PC-3 (cell line): Measurements from ENCODE around the gene AGAP1. TPM values are rescaled to one million over a fixed set of nuclear protein-coding genes. Genes with fewer than 3 reads are reported as not detected.

Source experiments
- ATAC-seq: fragments of 200-7000 bp; cut with Tn5 transposase; 2 replicates; pipeline ENCODE4 v1.9.1; 2020; ENCODE audit warnings: mild to moderate bottlenecking, moderate library complexity
- BruUV-seq: library from RNA; stranded (reverse); fragments of 400-500 nt; replicated peaks from 2 replicates; lab custom pipeline; 2021; lab: Mats Ljungman, UMichigan
- CTCF ChIA-PET: fragments of 300-600 bp; sonication (Branson Sonifier 250); formaldehyde crosslinking; loops from one replicate; lab custom pipeline; 2022; ENCODE audit warnings: antibody characterized with exemption; lab: Charles Lee
- POLR2A ChIA-PET: fragments of 300-600 bp; sonication (Branson Sonifier 250); formaldehyde crosslinking; loops from one replicate; lab custom pipeline; 2022; ENCODE audit warnings: antibody characterized with exemption; ENCODE audit not compliant: unreplicated experiment; lab: Charles Lee
- DNase-seq: peaks from one replicate; pipeline ENCODE4 v3.0.0-alpha.2; 2015
- H2AFZ ChIP-seq: fragments of 300-600 bp; sonication (generic); 2 replicates; pipeline ENCODE4 v1.6.0; 2016; ENCODE audit warnings: antibody characterized with exemption, low read length
- H3F3A ChIP-seq: fragments of 300-600 bp; sonication (generic); one replicate; pipeline ENCODE4 v1.6.0; 2017; ENCODE audit warnings: antibody characterized with exemption, low read length, control low read depth, mild to moderate bottlenecking; ENCODE audit not compliant: unreplicated experiment
- H3K27ac ChIP-seq: fragments of 300-600 bp; sonication (generic); 2 replicates; pipeline ENCODE4 v1.5.1; 2016; ENCODE audit warnings: mild to moderate bottlenecking, low read length
- H3K27me3 ChIP-seq: fragments of 300-600 bp; sonication (generic); 2 replicates; pipeline ENCODE4 v1.6.1; 2016; ENCODE audit warnings: low read length, mixed read lengths
- H3K36me3 ChIP-seq: fragments of 300-600 bp; sonication (generic); 2 replicates; pipeline ENCODE4 v1.6.1; 2016; ENCODE audit warnings: low read depth, mixed run types, low read length, mixed read lengths
- H3K4me1 ChIP-seq: fragments of 300-600 bp; sonication (generic); 2 replicates; pipeline ENCODE4 v1.5.1; 2016; ENCODE audit warnings: low read length; ENCODE audit not compliant: insufficient read depth
- H3K4me2 ChIP-seq: fragments of 300-600 bp; sonication (generic); 2 replicates; pipeline ENCODE4 v1.6.0; 2016; ENCODE audit warnings: low read length
- H3K4me3 ChIP-seq: fragments of 300-600 bp; sonication (generic); 2 replicates; pipeline ENCODE4 v1.5.1; 2016; ENCODE audit warnings: mild to moderate bottlenecking, low read length, mixed read lengths
- H3K79me2 ChIP-seq: fragments of 300-600 bp; sonication (generic); 2 replicates; pipeline ENCODE4 v1.6.1; 2017; ENCODE audit warnings: low read length, mixed read lengths
- H3K9ac ChIP-seq: fragments of 300-600 bp; sonication (generic); 2 replicates; pipeline ENCODE4 v1.6.0; 2016; ENCODE audit warnings: mild to moderate bottlenecking, low read length
- H3K9me2 ChIP-seq: fragments of 300-600 bp; sonication (generic); replicated peaks from 2 replicates; pipeline ENCODE4 v1.6.1; 2016; ENCODE audit warnings: mixed run types, low read length, mixed read lengths
- H3K9me3 ChIP-seq: fragments of 300-600 bp; sonication (generic); 2 replicates; pipeline ENCODE4 v1.6.1; 2016; ENCODE audit warnings: low read length, mixed read lengths
- H4K20me1 ChIP-seq: fragments of 300-600 bp; sonication (generic); 2 replicates; pipeline ENCODE4 v1.6.1; 2016; ENCODE audit warnings: low read length, mixed read lengths
- EZH2 ChIP-seq: fragments of 300-600 bp; sonication (generic); IDR thresholded peaks from one replicate; pipeline ENCODE4 v1.6.1; 2017; ENCODE audit warnings: antibody characterized with exemption, mild to moderate bottlenecking, low read length; ENCODE audit not compliant: unreplicated experiment
- EZH2phosphoT487 ChIP-seq: fragments of 300-600 bp; sonication (generic); IDR thresholded peaks from 2 replicates; pipeline ENCODE4 v1.6.1; 2018; ENCODE audit warnings: mild to moderate bottlenecking, antibody characterized with exemption, low read length, borderline replicate concordance
- intact Hi-C: fragments of 100-400 bp; cut with micrococcal nuclease; formaldehyde crosslinking; loops from 2 replicates; pipeline ENCODE4 v1.9.0; 2023
- total RNA-seq: library from RNA; depleted of rRNA; stranded (reverse); fragments of >200 nt; gene quantifications from 2 replicates; pipeline ENCODE4 v1.2.3, GENCODE V29; 2014
- TF ChIP-seq, protein P1 (sequence below): fragments of 300-600 bp; sonication (generic); conservative IDR thresholded peaks from 2 replicates; pipeline ENCODE4 v1.5.1; 2017; ENCODE audit warnings: antibody characterized with exemption, low read depth, mild to moderate bottlenecking, low read length

Gene AGAP1
- total RNA-seq, 1 experiment from 2014 or later: 31.0 TPM

GRCh38 chr2:236179236-236180075, 685.6 kb downstream of the AGAP1 start:
- peak overlapping the region; percentile 15 for H3K27ac ChIP-seq
- H2AFZ ChIP-seq: peak overlapping the region; percentile 96
- H3K9me3 ChIP-seq: no peaks in the 10 kb centered on the region
- no peak for TF ChIP-seq EZH2
- TF ChIP-seq, protein P1, sequence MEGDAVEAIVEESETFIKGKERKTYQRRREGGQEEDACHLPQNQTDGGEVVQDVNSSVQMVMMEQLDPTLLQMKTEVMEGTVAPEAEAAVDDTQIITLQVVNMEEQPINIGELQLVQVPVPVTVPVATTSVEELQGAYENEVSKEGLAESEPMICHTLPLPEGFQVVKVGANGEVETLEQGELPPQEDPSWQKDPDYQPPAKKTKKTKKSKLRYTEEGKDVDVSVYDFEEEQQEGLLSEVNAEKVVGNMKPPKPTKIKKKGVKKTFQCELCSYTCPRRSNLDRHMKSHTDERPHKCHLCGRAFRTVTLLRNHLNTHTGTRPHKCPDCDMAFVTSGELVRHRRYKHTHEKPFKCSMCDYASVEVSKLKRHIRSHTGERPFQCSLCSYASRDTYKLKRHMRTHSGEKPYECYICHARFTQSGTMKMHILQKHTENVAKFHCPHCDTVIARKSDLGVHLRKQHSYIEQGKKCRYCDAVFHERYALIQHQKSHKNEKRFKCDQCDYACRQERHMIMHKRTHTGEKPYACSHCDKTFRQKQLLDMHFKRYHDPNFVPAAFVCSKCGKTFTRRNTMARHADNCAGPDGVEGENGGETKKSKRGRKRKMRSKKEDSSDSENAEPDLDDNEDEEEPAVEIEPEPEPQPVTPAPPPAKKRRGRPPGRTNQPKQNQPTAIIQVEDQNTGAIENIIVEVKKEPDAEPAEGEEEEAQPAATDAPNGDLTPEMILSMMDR: no peak
- TF ChIP-seq EZH2phosphoT487: no peak
- no peaks in the 10 kb centered on the region for H3K36me3 ChIP-seq
- no peaks in the 10 kb centered on the region for H3F3A ChIP-seq
- DNase-seq (no peak), ATAC-seq (peak; percentile 5)
- no peaks in the 10 kb centered on the region for H3K27me3 ChIP-seq
- peak overlapping the region; percentile 67 for H3K9ac ChIP-seq
- no peaks in the 10 kb centered on the region for H3K79me2 ChIP-seq
- POLR2A ChIA-PET: no interaction called here
- peak overlapping the region; percentile 91 for H3K4me2 ChIP-seq
- H3K4me3 ChIP-seq: peak overlapping the region; percentile 80
- no peaks in the 10 kb centered on the region for H3K9me2 ChIP-seq
- intact Hi-C loops: loop anchor here (2.0 kb wide), 1 partner anchor 377 kb away; no protein-coding TSS in a partner anchor
- TSS peak; percentile 82 for BruUV-seq
- CTCF ChIA-PET: interaction anchor here (0.6 to 1.2 kb wide), 3 partner anchors 10 to 509 kb away, joined by 3 to 5 read pairs (median 4); no protein-coding TSS in a partner anchor
- H4K20me1 ChIP-seq: no peaks in the 10 kb centered on the region
- peaks cover 14% of the 10 kb centered on the region for H3K4me1 ChIP-seq

DNA sequence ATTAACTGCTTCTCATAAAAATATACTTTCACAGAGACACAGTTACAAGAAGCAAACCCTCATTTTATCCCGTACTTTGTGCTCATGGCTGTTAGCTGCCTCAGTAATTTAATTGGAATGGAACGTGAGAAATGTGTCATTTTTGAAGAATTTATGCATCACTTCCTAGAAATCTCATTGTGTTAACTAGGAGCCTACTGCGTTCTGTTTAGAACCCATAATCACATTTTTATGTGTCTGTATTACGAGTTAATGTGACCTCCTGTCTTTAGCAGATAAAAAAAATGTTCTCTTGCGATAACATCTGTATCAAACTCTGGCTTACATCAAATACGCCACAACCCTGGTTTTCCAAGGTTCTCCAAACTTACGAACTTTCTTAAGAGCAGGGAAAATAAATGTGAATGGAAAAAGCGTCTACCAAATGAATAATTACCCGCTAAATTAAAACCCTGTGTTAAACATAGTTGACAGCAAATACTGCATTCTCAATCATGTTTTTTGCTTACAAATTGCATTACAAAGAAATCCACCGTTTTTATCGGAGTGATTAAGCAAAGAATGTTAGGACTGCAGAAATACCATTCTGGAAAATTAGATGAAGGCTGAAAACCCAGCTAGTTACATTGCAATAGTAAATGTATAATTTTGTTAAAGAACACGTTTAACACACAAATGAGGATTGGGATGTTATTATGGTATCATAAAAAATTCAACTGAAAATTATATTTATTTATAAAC, 686.4 kb downstream of the AGAP1 start:
- H4K20me1 ChIP-seq: no peaks in the 10 kb centered on the region
- ChIA-PET POLR2A (interaction anchor here (0.6 kb wide), 1 partner anchor 107 kb away, joined by 3 read pairs; no protein-coding TSS in a partner anchor), CTCF (interaction anchor here (0.6 to 1.2 kb wide), 9 partner anchors 11 to 510 kb away, joined by 3 to 7 read pairs (median 5); partner anchors contain the start of gene GBX2)
- peak; percentile 9 for ATAC-seq
- peak overlapping the region; percentile 52 for H2AFZ ChIP-seq
- peak overlapping the region; percentile 80 for H3K4me3 ChIP-seq
- TSS peak; percentile 30 for BruUV-seq
- H3F3A ChIP-seq: no peaks in the 10 kb centered on the region
- no peaks in the 10 kb centered on the region for H3K79me2 ChIP-seq
- peaks cover 14% of the 10 kb centered on the region for H3K4me1 ChIP-seq
- peak overlapping the region; percentile 25; the same call in 1 of the 2 replicates for H3K9ac ChIP-seq
- no peaks in the 10 kb centered on the region for H3K36me3 ChIP-seq
- no peaks in the 10 kb centered on the region for H3K27me3 ChIP-seq
- peak overlapping the region; percentile 91 for H3K4me2 ChIP-seq
- TF ChIP-seq EZH2 (no peak), EZH2phosphoT487 (no peak)
- TF ChIP-seq, protein P1: no peak
- no peaks in the 10 kb centered on the region for H3K9me3 ChIP-seq
- H3K9me2 ChIP-seq: no peaks in the 10 kb centered on the region
- H3K27ac ChIP-seq: peak overlapping the region; percentile 15
- DNase-seq: peak; percentile 56
- intact Hi-C loops: loop anchor here (2.0 kb wide), 1 partner anchor 377 kb away; no protein-coding TSS in a partner anchor
